ENCODE measurements around the gene LMBR1L. TPM values are rescaled to one million over a fixed set of nuclear protein-coding genes. Genes with fewer than 3 reads are reported as not detected.

LMBR1L gene
- total and polyA plus RNA-seq, 10 of the 15 experiments (the other 5 are each of a cell fraction or from before 2014, with no cell fraction given): 2.1 to 42.6 (median 20.0) TPM

GRCh38 chr12:49060237-49061156, 50.1 kb downstream of the LMBR1L start, which contains the start of gene KMT2D (continued):
- TF ChIP-seq PRDM15 (CRISPR knock-in tag; IDR thresholded peaks at IDR 0.05) (no peak), IKZF2 (IDR thresholded peaks at IDR 0.05) (peak; percentile 90 to 92), KLF5 (IDR thresholded peaks at IDR 0.05; ENCODE audit: partially characterized antibody) (peak; percentile 61), CBX3 (IDR thresholded peaks at IDR 0.05; ENCODE audit: borderline replicate concordance, low read depth) (no peak), ZNF217 (IDR thresholded peaks at IDR 0.05) (peak; percentile 77; the same call in 1 of the 2 replicates), MYB (IDR thresholded peaks at IDR 0.05; ENCODE audit: borderline replicate concordance, low read depth, low read length) (0 out of 2 replicates have a peak, but pooled peaks have one; percentile 48), RUNX3 (IDR thresholded peaks at IDR 0.05; ENCODE audit: low read length) (peak; percentile 88), MEF2B (IDR thresholded peaks at IDR 0.05; ENCODE audit: partially characterized antibody, poor library complexity, severe bottlenecking) (peak; percentile 87), STAT1 (conservative IDR thresholded peaks at IDR 0.05) (peak; percentile 81; the same call in 1 of the 2 replicates), LARP7 (IDR thresholded peaks at IDR 0.05) (peak; percentile 86), FOS (IDR thresholded peaks at IDR 0.05; ENCODE audit: borderline replicate concordance, extremely low read depth, insufficient read length) (no peak), HSF1 (IDR thresholded peaks at IDR 0.05; ENCODE audit: low read depth, low read length) (0 out of 2 replicates have a peak, but pooled peaks have one; percentile 60)
- TF ChIP-seq, protein P1, sequence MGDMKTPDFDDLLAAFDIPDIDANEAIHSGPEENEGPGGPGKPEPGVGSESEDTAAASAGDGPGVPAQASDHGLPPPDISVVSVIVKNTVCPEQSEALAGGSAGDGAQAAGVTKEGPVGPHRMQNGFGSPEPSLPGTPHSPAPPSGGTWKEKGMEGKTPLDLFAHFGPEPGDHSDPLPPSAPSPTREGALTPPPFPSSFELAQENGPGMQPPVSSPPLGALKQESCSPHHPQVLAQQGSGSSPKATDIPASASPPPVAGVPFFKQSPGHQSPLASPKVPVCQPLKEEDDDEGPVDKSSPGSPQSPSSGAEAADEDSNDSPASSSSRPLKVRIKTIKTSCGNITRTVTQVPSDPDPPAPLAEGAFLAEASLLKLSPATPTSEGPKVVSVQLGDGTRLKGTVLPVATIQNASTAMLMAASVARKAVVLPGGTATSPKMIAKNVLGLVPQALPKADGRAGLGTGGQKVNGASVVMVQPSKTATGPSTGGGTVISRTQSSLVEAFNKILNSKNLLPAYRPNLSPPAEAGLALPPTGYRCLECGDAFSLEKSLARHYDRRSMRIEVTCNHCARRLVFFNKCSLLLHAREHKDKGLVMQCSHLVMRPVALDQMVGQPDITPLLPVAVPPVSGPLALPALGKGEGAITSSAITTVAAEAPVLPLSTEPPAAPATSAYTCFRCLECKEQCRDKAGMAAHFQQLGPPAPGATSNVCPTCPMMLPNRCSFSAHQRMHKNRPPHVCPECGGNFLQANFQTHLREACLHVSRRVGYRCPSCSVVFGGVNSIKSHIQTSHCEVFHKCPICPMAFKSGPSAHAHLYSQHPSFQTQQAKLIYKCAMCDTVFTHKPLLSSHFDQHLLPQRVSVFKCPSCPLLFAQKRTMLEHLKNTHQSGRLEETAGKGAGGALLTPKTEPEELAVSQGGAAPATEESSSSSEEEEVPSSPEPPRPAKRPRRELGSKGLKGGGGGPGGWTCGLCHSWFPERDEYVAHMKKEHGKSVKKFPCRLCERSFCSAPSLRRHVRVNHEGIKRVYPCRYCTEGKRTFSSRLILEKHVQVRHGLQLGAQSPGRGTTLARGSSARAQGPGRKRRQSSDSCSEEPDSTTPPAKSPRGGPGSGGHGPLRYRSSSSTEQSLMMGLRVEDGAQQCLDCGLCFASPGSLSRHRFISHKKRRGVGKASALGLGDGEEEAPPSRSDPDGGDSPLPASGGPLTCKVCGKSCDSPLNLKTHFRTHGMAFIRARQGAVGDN (IDR thresholded peaks at IDR 0.05): 0 out of 2 replicates have a peak, but pooled peaks have one; percentile 20
- TF ChIP-seq, protein P2, sequence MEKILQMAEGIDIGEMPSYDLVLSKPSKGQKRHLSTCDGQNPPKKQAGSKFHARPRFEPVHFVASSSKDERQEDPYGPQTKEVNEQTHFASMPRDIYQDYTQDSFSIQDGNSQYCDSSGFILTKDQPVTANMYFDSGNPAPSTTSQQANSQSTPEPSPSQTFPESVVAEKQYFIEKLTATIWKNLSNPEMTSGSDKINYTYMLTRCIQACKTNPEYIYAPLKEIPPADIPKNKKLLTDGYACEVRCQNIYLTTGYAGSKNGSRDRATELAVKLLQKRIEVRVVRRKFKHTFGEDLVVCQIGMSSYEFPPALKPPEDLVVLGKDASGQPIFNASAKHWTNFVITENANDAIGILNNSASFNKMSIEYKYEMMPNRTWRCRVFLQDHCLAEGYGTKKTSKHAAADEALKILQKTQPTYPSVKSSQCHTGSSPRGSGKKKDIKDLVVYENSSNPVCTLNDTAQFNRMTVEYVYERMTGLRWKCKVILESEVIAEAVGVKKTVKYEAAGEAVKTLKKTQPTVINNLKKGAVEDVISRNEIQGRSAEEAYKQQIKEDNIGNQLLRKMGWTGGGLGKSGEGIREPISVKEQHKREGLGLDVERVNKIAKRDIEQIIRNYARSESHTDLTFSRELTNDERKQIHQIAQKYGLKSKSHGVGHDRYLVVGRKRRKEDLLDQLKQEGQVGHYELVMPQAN (conservative IDR thresholded peaks at IDR 0.05): peak; percentile 85
- TF ChIP-seq, protein P3, sequence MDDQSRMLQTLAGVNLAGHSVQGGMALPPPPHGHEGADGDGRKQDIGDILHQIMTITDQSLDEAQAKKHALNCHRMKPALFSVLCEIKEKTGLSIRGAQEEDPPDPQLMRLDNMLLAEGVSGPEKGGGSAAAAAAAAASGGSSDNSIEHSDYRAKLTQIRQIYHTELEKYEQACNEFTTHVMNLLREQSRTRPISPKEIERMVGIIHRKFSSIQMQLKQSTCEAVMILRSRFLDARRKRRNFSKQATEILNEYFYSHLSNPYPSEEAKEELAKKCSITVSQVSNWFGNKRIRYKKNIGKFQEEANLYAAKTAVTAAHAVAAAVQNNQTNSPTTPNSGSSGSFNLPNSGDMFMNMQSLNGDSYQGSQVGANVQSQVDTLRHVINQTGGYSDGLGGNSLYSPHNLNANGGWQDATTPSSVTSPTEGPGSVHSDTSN (IDR thresholded peaks at IDR 0.05; ENCODE audit: insufficient replicate concordance, low read depth, low read length): peak; percentile 86

All from GM12878 (cell line).